Epithelial cell of proximal tubule (primary cell): ENCODE measurements around the gene FAM120A. TPM values are rescaled to one million over a fixed set of nuclear protein-coding genes. Genes with fewer than 3 reads are reported as not detected.

Experiments used
- DNase-seq: peaks from one replicate; pipeline ENCODE4 v3.0.0-alpha.2; 2011; ENCODE audit warnings: low read depth
- H3K4me3 ChIP-seq: 2 replicates; pipeline ENCODE4 v1.5.1; 2011; ENCODE audit warnings: low read depth, mild to moderate bottlenecking, low read length
- total RNA-seq: library from RNA; depleted of rRNA; stranded (reverse); fragments of >200 nt; gene quantifications from 2 replicates; pipeline ENCODE4 v1.2.3, GENCODE V29; 2015
- TF ChIP-seq, protein P1 (sequence below): conservative IDR thresholded peaks from 2 replicates; pipeline ENCODE4 v1.5.1; 2012; ENCODE audit warnings: low read depth, mild to moderate bottlenecking, low read length

The FAM120A gene
- total RNA-seq, 1 donor from 2014 or later: 71.0 TPM

DNA sequence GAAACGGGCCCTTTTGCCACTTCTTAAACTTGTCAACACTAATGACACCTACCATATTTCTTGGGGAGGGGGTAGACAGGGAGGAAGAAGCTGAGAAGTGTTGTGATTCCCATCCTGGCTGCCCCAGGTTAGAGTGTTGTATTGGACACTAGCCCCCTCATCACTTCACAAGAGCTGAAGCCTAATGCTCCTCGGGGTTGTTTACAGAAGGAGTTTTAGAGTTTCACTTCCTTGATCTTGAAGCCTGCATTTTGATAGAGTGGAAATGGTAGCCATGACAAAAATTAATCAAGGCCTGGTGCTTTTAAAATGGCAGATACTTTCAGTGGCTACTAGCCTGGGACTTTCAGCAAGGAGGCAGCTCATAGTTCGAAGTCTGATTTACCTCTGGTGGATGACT, 12.9 kb downstream of the FAM120A start:
- H3K4me3 ChIP-seq: no peak overlapping the region
- TF ChIP-seq, protein P1, sequence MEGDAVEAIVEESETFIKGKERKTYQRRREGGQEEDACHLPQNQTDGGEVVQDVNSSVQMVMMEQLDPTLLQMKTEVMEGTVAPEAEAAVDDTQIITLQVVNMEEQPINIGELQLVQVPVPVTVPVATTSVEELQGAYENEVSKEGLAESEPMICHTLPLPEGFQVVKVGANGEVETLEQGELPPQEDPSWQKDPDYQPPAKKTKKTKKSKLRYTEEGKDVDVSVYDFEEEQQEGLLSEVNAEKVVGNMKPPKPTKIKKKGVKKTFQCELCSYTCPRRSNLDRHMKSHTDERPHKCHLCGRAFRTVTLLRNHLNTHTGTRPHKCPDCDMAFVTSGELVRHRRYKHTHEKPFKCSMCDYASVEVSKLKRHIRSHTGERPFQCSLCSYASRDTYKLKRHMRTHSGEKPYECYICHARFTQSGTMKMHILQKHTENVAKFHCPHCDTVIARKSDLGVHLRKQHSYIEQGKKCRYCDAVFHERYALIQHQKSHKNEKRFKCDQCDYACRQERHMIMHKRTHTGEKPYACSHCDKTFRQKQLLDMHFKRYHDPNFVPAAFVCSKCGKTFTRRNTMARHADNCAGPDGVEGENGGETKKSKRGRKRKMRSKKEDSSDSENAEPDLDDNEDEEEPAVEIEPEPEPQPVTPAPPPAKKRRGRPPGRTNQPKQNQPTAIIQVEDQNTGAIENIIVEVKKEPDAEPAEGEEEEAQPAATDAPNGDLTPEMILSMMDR: no peak
- DNase-seq: no peak

DNA sequence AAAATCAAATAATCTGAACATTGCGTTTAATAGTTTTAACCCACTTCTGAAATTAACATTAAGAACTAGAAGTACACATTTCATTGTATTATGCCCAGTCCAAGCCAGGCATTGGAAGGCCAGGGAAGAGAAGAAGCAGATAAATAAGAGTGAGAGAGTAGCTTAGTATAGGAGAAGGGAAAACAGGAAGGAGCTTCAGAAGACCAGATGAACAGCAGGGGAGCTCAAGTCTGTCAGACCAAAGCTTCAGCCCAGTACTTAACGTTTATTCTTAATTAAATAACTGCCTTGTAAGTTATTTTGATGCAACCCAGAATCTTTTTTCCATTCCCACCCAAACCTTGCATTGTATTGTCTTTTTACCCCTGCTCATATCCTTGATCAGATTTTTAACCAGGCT, 13.4 kb downstream of the FAM120A start:
- H3K4me3 ChIP-seq: no peak overlapping the region
- no peak for DNase-seq
- TF ChIP-seq, protein P1: no peak

DNA sequence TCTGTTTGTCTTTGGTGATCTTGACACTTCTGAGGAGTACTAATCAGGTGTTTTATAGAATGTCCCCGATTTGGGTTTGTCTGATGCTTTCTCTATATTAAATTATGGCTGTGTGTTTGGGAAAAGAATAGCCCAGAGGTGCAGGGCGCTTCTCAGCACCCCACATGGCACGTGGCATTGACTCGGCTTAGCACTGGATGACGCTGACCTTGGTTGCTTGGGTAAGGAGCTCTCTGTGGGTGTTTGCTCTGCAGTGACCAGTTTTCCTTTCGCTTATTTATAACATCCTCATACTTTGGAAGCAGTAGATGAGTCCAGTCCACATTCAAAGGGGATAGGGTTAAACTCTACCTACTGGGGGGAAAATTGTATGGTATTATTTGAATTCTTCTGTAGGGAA, 14.4 kb downstream of the FAM120A start:
- TF ChIP-seq, protein P1: no peak
- no peak for DNase-seq
- no peak overlapping the region for H3K4me3 ChIP-seq

DNA sequence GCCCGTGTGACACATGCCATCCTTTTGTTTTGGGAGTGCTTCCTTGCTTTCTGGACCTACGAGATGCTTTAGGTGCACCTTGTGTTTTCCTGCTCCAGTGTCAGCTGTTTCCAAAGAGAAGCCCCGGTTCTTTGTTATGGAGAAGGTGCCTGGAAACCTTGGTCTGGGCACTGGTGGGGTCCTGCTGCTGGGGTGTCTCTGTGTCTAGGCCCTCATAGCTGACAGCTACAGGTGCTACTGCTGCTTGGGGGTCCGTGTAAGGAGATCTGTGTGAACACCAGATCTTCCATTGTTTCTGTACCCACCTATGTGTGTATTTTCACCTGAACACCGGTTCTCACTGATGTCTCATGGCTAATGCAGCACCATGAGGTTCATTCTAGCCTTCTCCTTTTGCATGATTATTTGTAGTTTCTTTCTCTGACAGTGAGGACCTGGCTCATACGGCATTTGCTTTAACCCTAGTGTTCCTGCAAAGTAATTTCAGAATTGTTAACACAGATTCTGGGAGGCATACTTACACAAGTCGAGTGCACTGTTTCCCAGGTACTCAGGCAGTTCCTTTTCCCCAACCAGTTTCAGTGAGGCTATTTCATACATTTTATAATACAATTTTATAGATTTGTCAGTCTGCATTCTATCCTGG, 15.1 kb downstream of the FAM120A start:
- no peak for DNase-seq
- TF ChIP-seq, protein P1: no peak
- no peak overlapping the region for H3K4me3 ChIP-seq

DNA sequence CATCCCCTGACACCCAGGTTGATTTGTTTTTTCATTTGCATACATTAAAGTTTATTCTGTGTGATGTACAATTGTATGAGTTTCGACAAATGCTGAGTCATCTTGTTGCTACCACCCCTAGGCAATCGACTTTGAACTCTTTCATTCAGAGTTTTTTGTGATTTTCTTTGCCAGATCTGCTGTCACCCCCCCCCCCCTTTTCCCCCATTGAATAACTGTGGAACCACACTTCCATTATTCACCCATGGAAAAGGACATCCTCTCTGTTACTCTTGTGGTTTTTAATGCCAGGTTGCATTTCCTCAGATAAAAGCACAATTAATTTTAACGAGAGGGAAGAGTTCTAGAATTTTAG, 15.6 kb downstream of the FAM120A start:
- TF ChIP-seq, protein P1: no peak
- no peak for DNase-seq
- H3K4me3 ChIP-seq: peak overlapping the region; percentile 27

DNA sequence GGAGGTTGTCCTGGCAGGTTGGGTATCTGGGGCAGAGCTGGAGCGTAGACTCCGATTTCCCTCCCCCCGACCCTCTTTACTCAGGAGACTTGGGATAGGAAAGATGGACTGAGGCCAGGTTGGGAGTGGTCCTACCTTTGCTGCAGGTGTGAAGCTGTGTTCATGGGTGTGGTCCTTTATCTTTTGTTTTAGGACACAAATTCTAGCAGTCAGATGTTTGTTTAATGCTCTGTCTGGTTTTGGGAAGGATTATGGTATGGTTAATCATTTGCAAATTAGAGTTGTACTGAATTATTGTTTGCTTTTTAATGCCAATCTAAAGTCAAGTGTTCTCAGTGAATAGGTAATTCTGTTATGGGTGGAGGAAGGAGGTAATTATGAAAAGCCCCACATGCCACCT, 16.0 kb downstream of the FAM120A start:
- no peak for DNase-seq
- peak overlapping the region; percentile 27 for H3K4me3 ChIP-seq
- TF ChIP-seq, protein P1: no peak

DNA sequence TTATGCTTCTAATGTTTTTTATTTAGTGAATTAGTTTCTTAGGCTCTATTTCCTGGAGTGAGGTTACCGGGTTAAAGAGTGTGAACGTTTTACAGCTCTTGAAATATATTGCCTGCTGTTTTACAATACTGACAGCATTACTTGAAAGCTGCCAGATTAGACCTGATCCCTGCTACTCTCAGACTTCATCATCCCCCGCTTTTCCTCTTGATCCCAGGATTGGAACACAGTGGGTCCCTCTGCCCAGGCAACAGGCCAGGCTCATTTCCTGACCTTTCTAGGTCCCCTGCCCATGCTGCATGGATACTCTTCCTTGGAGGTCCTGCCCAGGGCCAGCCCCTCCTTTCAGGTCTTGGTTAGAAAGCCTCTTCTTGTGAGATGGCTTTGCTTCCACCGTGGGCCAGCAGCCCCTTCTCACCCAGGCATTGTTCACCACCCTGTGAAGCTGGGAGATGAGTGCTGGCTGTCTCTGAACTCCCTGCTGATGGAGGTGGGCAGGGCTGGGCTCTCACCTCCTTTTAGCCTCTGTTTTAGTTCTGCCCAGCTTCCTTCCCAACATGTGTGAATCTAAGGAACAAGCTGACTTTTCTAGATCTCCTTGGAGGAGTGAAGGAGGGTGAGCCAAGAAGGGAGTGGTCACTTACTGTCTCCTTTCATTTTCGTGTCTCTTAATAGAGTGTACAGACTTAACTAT, 17.4 kb downstream of the FAM120A start:
- DNase-seq: no peak
- H3K4me3 ChIP-seq: peak overlapping the region; percentile 9
- TF ChIP-seq, protein P1: no peak
